ENCODE measurements around the gene SESTD1.

SESTD1 gene

DNA sequence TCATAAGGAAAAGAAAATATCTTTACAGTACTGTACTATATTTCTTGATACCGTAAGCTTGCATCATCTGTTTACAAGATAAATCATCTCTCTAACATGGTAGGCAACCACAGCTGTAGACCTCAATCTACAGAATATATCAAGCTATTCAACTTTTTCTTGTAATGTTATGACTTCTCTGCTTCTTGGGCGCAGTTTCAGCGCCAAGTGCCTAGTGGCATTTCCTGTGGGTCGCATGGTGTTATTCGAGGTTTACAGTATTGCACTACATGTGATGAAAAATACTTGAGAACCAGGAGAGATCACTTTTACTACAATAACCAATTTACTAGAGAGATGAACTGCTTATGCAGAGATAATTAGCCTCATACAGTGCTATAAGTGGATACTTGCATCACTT lies 34.0 kb upstream of the SESTD1 start:
- no peaks in the 10 kb centered on the region for H3K27me3 ChIP-seq (ENCODE audit: insufficient read depth, poor library complexity, severe bottlenecking)
- no peak for DNase-seq (ENCODE audit: low read depth in 1 of 2, low spot score in 1 of 2)
- TF ChIP-seq, protein P1, sequence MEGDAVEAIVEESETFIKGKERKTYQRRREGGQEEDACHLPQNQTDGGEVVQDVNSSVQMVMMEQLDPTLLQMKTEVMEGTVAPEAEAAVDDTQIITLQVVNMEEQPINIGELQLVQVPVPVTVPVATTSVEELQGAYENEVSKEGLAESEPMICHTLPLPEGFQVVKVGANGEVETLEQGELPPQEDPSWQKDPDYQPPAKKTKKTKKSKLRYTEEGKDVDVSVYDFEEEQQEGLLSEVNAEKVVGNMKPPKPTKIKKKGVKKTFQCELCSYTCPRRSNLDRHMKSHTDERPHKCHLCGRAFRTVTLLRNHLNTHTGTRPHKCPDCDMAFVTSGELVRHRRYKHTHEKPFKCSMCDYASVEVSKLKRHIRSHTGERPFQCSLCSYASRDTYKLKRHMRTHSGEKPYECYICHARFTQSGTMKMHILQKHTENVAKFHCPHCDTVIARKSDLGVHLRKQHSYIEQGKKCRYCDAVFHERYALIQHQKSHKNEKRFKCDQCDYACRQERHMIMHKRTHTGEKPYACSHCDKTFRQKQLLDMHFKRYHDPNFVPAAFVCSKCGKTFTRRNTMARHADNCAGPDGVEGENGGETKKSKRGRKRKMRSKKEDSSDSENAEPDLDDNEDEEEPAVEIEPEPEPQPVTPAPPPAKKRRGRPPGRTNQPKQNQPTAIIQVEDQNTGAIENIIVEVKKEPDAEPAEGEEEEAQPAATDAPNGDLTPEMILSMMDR (IDR thresholded peaks at IDR 0.05; ENCODE audit: insufficient read depth, low read length): no peak
- TF ChIP-seq, protein P2, sequence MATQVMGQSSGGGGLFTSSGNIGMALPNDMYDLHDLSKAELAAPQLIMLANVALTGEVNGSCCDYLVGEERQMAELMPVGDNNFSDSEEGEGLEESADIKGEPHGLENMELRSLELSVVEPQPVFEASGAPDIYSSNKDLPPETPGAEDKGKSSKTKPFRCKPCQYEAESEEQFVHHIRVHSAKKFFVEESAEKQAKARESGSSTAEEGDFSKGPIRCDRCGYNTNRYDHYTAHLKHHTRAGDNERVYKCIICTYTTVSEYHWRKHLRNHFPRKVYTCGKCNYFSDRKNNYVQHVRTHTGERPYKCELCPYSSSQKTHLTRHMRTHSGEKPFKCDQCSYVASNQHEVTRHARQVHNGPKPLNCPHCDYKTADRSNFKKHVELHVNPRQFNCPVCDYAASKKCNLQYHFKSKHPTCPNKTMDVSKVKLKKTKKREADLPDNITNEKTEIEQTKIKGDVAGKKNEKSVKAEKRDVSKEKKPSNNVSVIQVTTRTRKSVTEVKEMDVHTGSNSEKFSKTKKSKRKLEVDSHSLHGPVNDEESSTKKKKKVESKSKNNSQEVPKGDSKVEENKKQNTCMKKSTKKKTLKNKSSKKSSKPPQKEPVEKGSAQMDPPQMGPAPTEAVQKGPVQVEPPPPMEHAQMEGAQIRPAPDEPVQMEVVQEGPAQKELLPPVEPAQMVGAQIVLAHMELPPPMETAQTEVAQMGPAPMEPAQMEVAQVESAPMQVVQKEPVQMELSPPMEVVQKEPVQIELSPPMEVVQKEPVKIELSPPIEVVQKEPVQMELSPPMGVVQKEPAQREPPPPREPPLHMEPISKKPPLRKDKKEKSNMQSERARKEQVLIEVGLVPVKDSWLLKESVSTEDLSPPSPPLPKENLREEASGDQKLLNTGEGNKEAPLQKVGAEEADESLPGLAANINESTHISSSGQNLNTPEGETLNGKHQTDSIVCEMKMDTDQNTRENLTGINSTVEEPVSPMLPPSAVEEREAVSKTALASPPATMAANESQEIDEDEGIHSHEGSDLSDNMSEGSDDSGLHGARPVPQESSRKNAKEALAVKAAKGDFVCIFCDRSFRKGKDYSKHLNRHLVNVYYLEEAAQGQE (IDR thresholded peaks at IDR 0.05; ENCODE audit: insufficient replicate concordance, low read depth): no peak
- TF ChIP-seq GABPA (IDR thresholded peaks at IDR 0.05; ENCODE audit: low read depth) (no peak), POLR2AphosphoS5 (IDR thresholded peaks at IDR 0.05; ENCODE audit: low read depth) (no peak), SPI1 (IDR thresholded peaks at IDR 0.05; ENCODE audit: borderline replicate concordance, low read depth) (no peak)
- no peak overlapping the region for H3K27ac ChIP-seq (replicated peaks)
- H3K4me3 ChIP-seq (replicated peaks; ENCODE audit: insufficient read depth, low read length): no peak overlapping the region

DNA sequence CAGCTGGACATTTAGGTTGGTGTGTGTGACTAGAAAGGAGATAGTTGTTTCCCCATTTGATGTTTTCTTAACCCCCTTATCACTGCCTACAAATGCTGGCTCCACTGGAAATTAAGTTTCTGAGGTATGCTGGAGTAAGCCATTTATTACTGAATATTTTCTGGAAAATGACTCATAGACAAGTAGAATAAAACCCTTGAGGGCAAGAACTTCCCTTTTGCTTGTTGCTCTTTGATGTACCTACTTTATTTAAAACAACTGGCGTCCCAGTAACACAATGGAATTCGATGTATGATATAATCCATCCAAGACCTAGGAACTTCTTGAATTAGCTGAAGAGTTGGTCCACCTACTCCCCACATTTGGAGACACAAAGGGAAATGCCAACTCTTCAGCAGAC lies 33.3 kb upstream of the SESTD1 start:
- no peak overlapping the region for H3K27ac ChIP-seq (replicated peaks)
- TF ChIP-seq, protein P2 (IDR thresholded peaks at IDR 0.05; ENCODE audit: insufficient replicate concordance, low read depth): no peak
- TF ChIP-seq, protein P1 (IDR thresholded peaks at IDR 0.05; ENCODE audit: insufficient read depth, low read length): no peak
- no peak for TF ChIP-seq GABPA (IDR thresholded peaks at IDR 0.05; ENCODE audit: low read depth)
- no peak for TF ChIP-seq POLR2AphosphoS5 (IDR thresholded peaks at IDR 0.05; ENCODE audit: low read depth)
- no peak for TF ChIP-seq SPI1 (IDR thresholded peaks at IDR 0.05; ENCODE audit: borderline replicate concordance, low read depth)
- DNase-seq (ENCODE audit: low read depth in 1 of 2, low spot score in 1 of 2): no peak
- H3K27me3 ChIP-seq (ENCODE audit: insufficient read depth, poor library complexity, severe bottlenecking): no peaks in the 10 kb centered on the region
- no peak overlapping the region for H3K4me3 ChIP-seq (replicated peaks; ENCODE audit: insufficient read depth, low read length)

DNA sequence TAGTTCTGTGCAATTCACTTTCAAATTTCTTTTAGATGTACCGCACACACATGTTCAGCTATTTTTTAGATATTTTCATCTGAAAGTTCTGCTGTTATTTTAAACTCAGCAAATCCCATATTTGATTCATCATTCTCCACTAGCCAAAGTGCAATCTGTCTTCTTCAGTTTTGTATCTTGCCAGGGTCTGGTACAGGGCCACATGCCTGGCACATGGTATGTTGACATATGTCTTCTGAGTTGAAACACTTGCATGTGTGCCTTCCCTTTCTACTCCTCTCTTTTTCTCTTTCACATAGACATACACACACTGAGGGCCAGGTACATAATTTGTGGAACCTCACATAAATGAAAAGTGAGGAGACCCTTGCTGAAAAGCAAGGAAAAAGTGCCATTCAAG lies 25.7 kb upstream of the SESTD1 start:
- no peak for DNase-seq (ENCODE audit: low read depth in 1 of 2, low spot score in 1 of 2)
- H3K27ac ChIP-seq (replicated peaks): no peak overlapping the region
- no peak for TF ChIP-seq SPI1 (IDR thresholded peaks at IDR 0.05; ENCODE audit: borderline replicate concordance, low read depth)
- TF ChIP-seq GABPA (IDR thresholded peaks at IDR 0.05; ENCODE audit: low read depth): no peak
- TF ChIP-seq POLR2AphosphoS5 (IDR thresholded peaks at IDR 0.05; ENCODE audit: low read depth): no peak
- TF ChIP-seq, protein P1 (IDR thresholded peaks at IDR 0.05; ENCODE audit: insufficient read depth, low read length): no peak
- TF ChIP-seq, protein P2 (IDR thresholded peaks at IDR 0.05; ENCODE audit: insufficient replicate concordance, low read depth): no peak
- no peaks in the 10 kb centered on the region for H3K27me3 ChIP-seq (ENCODE audit: insufficient read depth, poor library complexity, severe bottlenecking)
- H3K4me3 ChIP-seq (replicated peaks; ENCODE audit: insufficient read depth, low read length): no peak overlapping the region

Data from HL-60 (cell line).